ENCODE measurements around the gene ZEB2. TPM values are rescaled to one million over a fixed set of nuclear protein-coding genes. Genes with fewer than 3 reads are reported as not detected.
"Not testable (repeated sequence)": the region's sequence is repeated elsewhere in the genome, so short reads cannot be mapped to it uniquely, and the experiment has no call there.

ZEB2 gene
- total RNA-seq, 1 donor from 2014 or later: 95.4 TPM

DNA sequence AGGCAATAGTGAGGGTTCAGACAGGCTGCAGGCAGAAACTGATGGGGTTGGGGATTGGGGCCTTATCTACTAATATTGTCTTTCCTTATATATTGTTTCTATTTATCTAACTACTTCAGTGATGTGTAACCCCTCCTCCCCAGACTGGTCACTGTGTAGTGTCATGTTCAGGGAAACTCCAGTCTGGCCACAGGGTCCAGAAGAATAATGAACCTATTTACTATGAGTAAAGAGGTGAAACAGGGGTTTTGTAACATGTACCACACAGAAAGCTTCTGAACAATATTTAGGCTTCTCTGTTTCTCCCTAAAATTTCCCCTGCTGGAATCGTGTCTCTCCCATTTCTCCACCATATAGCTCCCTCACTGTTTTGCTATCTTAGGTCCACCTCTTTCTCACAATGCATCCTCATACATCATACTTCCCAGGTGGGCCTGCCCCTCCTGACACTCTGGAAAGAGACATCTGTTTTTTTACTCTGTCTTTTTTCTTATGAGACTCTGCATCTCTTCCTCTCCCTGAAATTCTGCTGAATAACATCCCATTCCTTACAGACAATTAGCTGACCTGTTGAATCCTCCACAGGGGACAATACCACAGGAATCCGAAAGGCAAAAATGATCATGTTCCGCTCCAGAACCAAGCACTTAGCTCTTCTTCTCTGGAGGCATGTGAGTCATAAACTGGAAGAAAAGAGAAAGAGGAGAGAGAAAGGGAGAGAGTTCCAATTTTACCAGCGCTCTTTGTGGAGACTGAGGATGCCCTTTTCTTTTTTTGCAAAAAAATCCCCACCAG lies 154.8 kb downstream of the ZEB2 start:
- H3K4me1 Mint-ChIP-seq (ENCODE audit: low read depth): peaks cover 37% of the 10 kb centered on the region
- TF ChIP-seq, protein P1, sequence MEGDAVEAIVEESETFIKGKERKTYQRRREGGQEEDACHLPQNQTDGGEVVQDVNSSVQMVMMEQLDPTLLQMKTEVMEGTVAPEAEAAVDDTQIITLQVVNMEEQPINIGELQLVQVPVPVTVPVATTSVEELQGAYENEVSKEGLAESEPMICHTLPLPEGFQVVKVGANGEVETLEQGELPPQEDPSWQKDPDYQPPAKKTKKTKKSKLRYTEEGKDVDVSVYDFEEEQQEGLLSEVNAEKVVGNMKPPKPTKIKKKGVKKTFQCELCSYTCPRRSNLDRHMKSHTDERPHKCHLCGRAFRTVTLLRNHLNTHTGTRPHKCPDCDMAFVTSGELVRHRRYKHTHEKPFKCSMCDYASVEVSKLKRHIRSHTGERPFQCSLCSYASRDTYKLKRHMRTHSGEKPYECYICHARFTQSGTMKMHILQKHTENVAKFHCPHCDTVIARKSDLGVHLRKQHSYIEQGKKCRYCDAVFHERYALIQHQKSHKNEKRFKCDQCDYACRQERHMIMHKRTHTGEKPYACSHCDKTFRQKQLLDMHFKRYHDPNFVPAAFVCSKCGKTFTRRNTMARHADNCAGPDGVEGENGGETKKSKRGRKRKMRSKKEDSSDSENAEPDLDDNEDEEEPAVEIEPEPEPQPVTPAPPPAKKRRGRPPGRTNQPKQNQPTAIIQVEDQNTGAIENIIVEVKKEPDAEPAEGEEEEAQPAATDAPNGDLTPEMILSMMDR (IDR thresholded peaks at IDR 0.05): no peak
- H3K9me3 Mint-ChIP-seq (ENCODE audit: low read depth): no peaks in the 10 kb centered on the region
- no peak overlapping the region for H3K4me3 Mint-ChIP-seq (ENCODE audit: unreplicated experiment)
- H3K27me3 Mint-ChIP-seq (ENCODE audit: low read depth): no peaks in the 10 kb centered on the region
- no peaks in the 10 kb centered on the region for H3K36me3 Mint-ChIP-seq (ENCODE audit: low read depth)
- H3K27ac Mint-ChIP-seq (ENCODE audit: unreplicated experiment): peak overlapping the region; percentile 52
- no peak for DNase-seq (ENCODE audit: low spot score)

DNA sequence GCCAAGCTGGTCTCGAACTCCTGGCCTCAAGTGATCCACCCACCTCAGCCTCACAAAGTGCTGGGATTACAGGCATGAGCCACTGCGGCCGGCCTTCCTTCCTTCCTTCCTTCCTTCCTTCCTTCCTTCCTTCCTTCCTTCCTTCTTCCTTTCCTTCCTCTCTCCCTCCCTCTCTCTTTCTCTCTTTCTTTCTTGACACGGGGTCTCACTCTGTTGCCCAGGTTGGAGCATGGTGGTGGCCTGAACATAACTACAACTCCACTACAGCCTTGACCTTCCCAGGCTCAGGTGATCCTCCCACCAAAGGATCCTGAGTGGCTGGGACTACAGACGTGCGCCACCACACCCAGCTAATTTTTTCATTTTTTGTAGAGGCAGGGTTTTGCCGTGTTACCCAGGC lies 155.7 kb downstream of the ZEB2 start:
- not testable (repeated sequence) for DNase-seq (ENCODE audit: low spot score); H3K9me3 Mint-ChIP-seq (ENCODE audit: low read depth); H3K27me3 Mint-ChIP-seq (ENCODE audit: low read depth); H3K36me3 Mint-ChIP-seq (ENCODE audit: low read depth); H3K4me3 Mint-ChIP-seq (ENCODE audit: unreplicated experiment); H3K27ac Mint-ChIP-seq (ENCODE audit: unreplicated experiment)
- peaks cover 43% of the 10 kb centered on the region for H3K4me1 Mint-ChIP-seq (ENCODE audit: low read depth)

DNA sequence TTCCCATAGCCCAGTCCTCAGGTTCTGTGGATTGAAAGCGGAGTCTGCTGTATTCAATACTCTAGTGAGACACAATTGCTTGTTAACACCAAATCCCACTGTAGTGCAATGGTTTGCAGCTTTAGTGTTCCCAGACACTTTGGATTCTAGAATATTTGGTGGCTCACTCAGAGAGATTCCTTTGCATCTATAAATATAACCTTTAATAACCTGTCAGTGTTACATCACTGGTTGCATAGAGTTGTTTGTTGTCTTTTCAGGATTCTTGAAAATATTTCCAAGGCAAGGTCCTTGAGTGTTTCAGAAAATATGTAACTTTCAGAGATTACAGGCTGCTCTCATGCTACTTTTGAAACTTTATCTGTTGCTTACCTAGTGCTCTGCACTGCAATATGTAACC lies 157.5 kb downstream of the ZEB2 start:
- TF ChIP-seq, protein P1 (IDR thresholded peaks at IDR 0.05): no peak
- Mint-ChIP-seq H3K27ac (ENCODE audit: unreplicated experiment) (peak overlapping the region; percentile 85), H3K36me3 (ENCODE audit: low read depth) (no peaks in the 10 kb centered on the region), H3K27me3 (ENCODE audit: low read depth) (no peaks in the 10 kb centered on the region), H3K4me1 (ENCODE audit: low read depth) (peaks cover 62% of the 10 kb centered on the region), H3K9me3 (ENCODE audit: low read depth) (no peaks in the 10 kb centered on the region), H3K4me3 (ENCODE audit: unreplicated experiment) (no peak overlapping the region)
- no peak for DNase-seq (ENCODE audit: low spot score)

DNA sequence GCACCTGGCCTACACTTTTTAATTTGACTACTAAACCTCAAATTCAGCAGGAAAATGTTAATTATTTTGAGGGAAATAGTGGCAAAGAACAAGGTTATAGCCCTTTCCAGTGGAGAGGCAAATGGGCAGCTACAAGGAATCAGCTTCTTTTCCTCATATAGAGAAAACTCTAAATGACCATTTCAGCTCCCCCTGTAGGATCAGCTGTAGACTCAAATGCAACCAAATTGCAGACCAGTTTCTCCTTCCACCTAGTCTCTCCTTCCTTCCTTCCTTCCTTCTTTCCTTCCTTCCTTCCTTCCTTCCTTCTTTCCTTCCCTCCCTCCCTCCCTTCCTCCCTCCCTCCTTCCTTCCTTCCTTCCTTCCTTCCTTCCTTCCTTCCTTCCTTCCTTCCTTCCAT lies 158.2 kb downstream of the ZEB2 start:
- Mint-ChIP-seq H3K27ac (ENCODE audit: unreplicated experiment) (peak overlapping the region; percentile 85), H3K4me1 (ENCODE audit: low read depth) (peaks cover 63% of the 10 kb centered on the region), H3K4me3 (ENCODE audit: unreplicated experiment) (no peak overlapping the region), H3K9me3 (ENCODE audit: low read depth) (no peaks in the 10 kb centered on the region), H3K36me3 (ENCODE audit: low read depth) (no peaks in the 10 kb centered on the region), H3K27me3 (ENCODE audit: low read depth) (no peaks in the 10 kb centered on the region)
- no peak for DNase-seq (ENCODE audit: low spot score)
- TF ChIP-seq, protein P1 (IDR thresholded peaks at IDR 0.05): peak; percentile 28

DNA sequence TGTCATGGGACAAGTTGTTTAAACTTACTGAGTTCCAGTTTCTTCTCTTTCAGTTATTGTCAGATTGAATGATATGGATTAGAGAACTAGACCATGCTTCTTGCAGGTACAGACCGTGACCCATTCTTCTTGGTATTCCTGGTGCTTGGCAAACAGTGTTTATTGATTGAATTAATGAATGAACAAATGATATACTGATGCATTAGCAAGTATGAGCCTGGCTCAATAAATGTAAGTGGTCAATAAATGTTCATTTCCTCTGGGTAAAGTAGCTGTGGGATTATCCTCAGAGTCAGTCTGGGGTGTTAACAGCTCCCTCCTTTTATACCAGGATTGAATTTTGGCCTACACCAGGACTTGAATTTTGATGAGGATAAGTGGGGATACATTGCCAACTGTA lies 160.2 kb downstream of the ZEB2 start:
- Mint-ChIP-seq H3K4me1 (ENCODE audit: low read depth) (peaks cover 50% of the 10 kb centered on the region), H3K9me3 (ENCODE audit: low read depth) (no peaks in the 10 kb centered on the region), H3K27ac (ENCODE audit: unreplicated experiment) (peak overlapping the region; percentile 95), H3K4me3 (ENCODE audit: unreplicated experiment) (no peak overlapping the region), H3K27me3 (ENCODE audit: low read depth) (no peaks in the 10 kb centered on the region), H3K36me3 (ENCODE audit: low read depth) (no peaks in the 10 kb centered on the region)
- DNase-seq (ENCODE audit: low spot score): no peak
- TF ChIP-seq, protein P1 (IDR thresholded peaks at IDR 0.05): no peak
